C4-2B (cell line): ENCODE data around the gene KCNQ1OT1.

Experiments used
- H3K27ac ChIP-seq: fragments of 450-650 bp; 2 replicates; pipeline ENCODE4 v1.5.1; 2017
- CTCF ChIP-seq: fragments of 450-650 bp; conservative IDR thresholded peaks from 2 replicates; pipeline ENCODE4 v1.5.1; 2017; ENCODE audit warnings: mild to moderate bottlenecking
- ZFX ChIP-seq: fragments of 450-650 bp; IDR thresholded peaks from 2 replicates; pipeline ENCODE4 v1.6.1; 2017

KCNQ1OT1 gene

GRCh38 chr11:2672553-2673249, 27.1 kb downstream of the KCNQ1OT1 start:
- no peak overlapping the region for H3K27ac ChIP-seq
- TF ChIP-seq ZFX (no peak), CTCF (no peak)

GRCh38 chr11:2671748-2672147, 28.0 kb downstream of the KCNQ1OT1 start:
- TF ChIP-seq ZFX (no peak), CTCF (no peak)

GRCh38 chr11:2670541-2671100, 29.2 kb downstream of the KCNQ1OT1 start:
- no peak for TF ChIP-seq CTCF
- TF ChIP-seq ZFX: no peak
- no peak overlapping the region for H3K27ac ChIP-seq

More at GRCh38 chr11:2671748-2672147, 28.0 kb downstream of the KCNQ1OT1 start:
- H3K27ac ChIP-seq: no peak overlapping the region

- no peak for TF ChIP-seq CTCF
- no peak for TF ChIP-seq ZFX
- H3K27ac ChIP-seq: no peak overlapping the region
Measured at GRCh38 chr11:2669634-2670469, 29.9 kb downstream of the KCNQ1OT1 start.

- TF ChIP-seq ZFX (no peak), CTCF (no peak)
- H3K27ac ChIP-seq: no peak overlapping the region
Measured at GRCh38 chr11:2668876-2669275, 30.9 kb downstream of the KCNQ1OT1 start.

GRCh38 chr11:2667940-2668339, 31.9 kb downstream of the KCNQ1OT1 start:
- TF ChIP-seq CTCF (no peak), ZFX (no peak)

More at GRCh38 chr11:2667940-2668339, 31.9 kb downstream of the KCNQ1OT1 start:
- no peak overlapping the region for H3K27ac ChIP-seq
